ENCODE results near the gene LRRC14B.
"Not testable (repeated sequence)": the region's sequence is repeated elsewhere in the genome, so short reads cannot be mapped to it uniquely, and the experiment has no call there.

LRRC14B gene

DNA sequence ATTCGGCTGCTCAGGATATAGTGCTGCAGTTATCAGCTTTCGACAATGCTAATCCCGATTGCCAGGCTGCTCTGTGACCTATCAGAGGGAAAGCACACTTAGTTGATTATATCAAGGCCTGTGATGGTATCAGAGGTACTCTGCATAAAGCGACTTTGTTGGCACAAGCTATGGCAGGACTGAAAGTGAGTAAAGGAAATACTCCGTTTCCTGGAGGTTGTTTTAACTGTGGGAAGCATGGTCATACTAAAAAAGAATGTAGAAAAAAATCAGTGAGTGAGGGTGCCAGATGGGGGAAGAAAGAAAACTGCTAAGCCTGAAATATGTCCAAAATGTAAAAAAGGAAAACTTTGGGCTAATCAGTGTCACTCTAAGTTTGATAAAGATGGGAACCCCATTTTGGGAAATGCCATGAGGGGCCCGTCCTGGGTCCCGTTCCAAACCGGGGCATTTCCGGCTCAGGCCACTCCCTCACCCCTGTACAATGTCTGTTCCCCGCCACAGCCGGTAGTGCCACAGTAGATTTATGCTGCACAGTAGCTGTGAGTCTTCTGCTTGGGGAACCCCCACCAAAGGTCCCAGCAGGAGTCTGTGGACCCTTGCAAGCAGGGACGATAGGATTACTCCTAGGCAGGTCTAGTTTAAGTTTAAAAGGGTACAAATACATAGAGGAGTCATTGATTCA lies 52.5 kb downstream of the LRRC14B start:
- DNase-seq: not testable (repeated sequence)

DNA sequence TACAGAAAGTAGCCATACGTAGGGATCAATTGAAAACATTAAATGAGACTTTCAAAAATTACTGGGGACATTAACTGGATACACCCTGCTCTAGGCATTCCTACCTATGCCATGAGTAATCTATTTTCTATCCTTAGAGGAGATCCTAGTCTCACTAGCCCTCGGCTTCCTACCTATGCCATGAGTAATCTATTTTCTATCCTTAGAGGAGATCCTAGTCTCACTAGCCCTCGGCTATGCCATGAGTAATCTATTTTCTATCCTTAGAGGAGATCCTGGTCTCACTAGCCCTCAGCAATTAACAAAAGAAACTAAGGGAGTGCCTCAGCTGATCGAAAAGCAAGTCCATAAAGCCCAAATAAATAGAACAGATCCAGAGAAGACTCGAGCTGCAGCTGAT lies 54.4 kb downstream of the LRRC14B start:
- DNase-seq: not testable (repeated sequence)

Data from fibroblast of skin of scalp (primary cell).